HG03139 (cell line): ENCODE results near the gene PRR5L.

Source experiments
- ATAC-seq: cut with Tn5 transposase; IDR thresholded peaks from one replicate; pipeline ENCODE4 v1.9.1; 2021; ENCODE audit not compliant: unreplicated experiment

PRR5L gene

DNA sequence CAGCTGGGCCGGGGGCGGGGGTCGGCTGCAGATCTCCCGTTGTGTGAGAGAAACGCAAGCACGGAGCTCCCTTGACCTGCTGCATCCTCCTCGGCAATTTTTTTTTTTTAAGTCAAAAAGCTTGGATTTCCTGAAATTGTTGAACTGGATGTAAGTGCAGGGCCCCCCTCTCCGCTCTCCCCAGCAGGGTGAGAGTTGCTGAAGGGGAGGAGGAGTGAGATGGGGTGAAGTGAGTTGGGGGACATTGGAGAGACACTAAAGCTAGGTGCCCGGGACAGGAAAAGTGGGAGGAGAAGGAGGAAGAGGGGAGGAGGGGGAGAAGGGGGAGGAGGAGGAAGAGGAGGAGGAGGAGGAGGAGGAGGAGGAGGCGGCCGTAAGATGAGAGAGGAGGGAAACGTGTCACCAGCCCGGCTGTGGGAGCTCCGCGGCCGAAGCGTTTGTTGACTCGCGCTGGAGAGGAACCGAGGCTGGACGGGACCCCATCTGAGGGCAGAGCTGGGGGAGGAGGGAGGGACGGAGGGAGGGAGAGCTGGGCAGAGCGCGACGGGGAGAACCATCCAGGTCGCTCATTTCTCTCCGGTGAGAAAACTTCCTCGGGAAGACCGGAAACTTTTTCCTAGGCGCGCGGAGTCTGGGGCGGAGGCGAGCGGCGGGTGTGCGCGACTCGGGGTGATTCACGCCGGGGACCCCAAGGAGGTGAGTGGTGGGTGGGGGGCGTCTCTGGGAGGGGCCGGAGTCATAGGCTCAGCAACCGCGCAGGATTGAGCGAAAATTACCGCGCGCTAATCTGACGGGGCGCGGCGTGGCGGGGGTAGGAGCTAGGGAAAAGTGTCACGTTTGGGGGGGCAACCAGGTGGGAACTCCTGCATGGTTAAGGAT is 80.2 kb downstream of the PRR5L start:
- no peak for ATAC-seq

DNA sequence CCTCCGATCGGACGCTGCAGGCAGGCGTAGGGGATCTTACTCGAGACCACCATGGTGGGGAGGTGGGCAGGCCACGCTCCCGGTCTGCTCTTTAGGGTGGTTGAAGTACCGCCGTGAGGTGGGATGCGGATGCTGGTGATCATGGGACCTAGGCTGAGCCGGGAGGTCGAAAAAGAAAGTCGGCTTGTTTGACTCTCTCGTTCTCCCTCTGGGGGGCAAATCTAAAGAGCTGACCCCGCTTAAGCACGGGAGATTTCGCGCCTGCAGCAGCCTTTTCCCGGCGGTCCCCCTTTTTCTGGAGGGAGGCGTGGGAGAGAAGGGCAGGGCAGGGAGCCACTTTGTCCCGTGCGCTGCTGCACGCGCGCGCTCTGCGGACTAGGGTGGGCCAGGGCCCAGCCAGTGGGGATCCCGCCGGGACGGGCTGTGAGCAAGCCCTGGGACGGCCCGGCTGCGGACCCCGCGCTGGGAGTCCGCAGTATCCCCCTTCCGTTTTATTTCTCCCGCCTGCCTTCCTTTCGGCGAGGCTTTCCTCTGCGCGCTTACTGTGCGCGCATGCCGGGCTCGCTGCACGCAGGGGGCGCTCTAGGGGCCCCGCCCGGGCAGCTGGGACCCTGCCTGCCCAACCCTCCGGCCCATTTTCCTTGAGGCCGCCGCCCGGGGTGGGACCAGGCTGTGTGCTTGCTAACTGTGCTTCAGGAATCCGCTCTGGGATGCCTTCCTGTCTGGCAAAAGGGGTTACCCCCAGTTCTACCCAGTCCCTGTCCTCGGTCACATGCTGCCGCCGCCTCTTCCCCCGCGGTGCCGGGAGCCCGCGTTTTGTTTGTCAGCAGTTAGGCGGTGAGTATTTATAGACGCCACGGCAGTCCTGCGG is 81.0 kb downstream of the PRR5L start:
- ATAC-seq = no peak

DNA sequence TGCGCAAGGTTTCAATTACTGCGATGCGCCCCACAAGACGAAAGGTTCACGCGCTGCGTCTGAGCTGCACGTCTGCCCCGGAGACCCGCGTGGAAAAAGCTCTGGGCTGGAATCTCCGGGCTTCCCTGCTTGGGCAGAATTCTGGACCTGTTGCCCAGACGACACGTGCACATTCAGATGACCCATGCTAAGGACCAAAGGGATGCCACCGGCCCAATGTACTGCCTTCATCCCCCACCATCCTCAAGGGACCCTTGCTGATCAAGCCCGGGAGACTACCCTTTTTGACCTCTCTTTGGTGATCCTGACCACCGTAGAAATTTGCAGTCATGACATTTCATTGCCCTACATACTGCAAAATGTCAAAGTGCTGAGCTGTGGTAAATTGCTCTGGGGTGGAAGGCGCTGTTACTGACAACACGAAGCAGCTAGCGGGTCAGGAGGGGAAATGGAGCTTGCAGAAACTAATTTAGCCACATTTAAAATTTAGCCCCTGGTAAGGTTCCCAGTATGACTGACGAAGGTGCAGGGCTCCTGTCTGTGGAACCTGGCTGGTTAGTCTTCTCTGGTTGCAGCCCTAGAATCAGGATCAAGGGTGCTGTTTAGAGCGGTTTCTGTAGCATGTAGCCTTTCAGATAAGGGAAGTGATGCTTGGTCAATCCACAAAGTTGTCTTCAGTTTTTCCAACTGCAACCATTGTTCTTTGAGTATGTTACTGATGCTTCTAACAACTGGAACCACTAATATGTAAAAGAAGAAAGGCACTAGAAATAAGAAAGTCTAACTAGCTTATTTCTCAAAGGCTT is 81.9 kb downstream of the PRR5L start:
- ATAC-seq = no peak

DNA sequence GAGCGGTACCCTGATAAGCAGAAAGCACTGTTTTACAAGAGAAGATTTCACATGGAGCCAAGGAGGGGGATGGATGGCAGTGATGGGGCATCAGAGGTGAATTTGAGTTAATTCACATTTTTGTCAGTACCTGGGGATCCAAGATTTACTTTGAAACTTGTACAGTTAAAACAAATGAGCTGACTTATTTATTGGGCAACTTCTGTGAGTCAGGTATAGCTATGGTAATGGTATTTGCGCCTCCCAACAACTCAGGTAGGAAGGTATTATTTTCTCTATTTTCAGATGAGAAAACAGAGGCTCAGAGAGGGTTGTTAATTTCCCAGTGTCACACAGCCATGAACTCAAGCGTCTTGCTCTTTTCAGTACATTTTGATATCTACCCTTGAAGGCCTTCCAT is 83.6 kb downstream of the PRR5L start:
- ATAC-seq = no peak

GRCh38 chr11:36380296-36381014 is 84.4 kb downstream of the PRR5L start:
- no peak for ATAC-seq

- ATAC-seq = no peak
These were observed 84.9 kb downstream of the PRR5L start for GRCh38 chr11:36381015-36381360.

DNA sequence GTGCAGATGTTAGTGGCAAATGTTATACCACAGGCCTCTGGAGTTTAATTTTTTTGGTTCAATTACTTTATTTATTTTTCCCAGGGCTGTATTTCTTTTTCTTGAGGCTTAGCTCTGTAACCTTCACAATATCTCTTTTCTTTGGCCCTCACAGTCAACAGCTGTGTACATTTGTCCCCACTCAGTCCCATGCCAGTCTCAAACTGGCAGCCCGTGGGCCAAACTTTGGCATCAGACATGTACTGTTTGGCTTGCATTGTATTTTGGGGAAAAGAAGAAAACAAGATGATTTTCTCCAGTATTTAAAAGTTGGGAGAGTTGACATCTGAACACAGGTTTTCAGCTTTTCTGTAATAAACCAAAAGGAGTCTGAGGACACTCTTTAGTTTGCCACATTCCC is 87.1 kb downstream of the PRR5L start:
- no peak for ATAC-seq

DNA sequence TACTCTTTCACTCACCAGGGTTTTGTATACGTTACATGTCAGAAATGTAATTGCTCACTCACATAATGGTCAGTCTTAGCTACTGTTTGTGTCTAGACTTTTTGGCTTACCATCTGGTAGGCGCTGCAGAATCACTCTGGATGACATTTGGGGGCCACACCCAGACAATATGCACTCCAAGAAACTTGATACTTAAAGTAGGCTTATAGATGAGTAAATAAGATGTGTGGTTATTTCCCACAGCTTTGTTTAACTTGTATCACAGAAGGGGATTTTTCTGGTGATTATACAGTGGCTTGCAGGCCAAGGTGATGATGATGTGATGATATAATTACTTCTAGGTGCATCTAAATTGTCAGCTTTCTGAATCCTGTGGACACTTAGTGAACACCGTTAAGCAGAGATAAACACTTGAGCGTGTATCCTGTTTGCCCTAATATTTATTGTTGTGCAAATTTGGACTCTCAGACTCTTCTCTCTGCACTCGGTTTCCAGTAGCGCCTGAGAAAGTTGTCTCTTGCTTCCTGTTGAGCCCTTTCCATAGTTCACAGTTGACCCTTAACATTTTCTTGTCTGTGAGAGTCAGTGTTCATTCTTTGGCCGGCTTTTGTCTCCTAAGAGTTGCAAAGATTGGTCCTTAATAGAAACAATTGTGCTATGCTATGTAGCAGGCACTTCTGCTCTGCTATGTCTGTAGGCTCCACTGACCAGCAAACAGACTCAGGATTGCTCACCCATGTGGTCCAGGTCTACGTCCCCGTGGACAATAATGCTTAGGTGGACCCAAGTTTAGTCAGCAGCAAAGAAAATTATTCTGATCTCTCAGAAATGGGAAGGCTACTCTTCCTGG is 89.3 kb downstream of the PRR5L start:
- no peak for ATAC-seq

GRCh38 chr11:36386411-36386810 is 90.3 kb downstream of the PRR5L start:
- no peak for ATAC-seq

DNA sequence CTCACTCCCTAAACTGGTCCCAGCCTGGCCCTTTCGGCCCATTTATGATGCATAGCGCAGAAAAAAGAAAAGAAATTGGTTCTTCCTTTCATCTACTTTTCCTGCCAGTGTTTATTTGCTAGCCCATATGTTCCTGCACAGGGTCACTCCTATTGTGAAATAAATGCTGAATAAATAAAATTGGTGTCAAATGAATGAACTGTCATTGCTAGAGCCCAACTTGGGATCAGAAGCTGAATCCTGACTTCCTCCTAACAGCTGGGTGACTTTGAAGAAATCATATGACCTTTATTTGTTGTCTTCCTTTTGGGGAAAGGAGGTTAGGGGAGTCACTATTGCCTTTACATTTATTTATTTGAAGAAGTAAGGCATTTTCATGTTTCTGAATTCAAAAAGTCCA is 92.0 kb downstream of the PRR5L start:
- no peak for ATAC-seq

- ATAC-seq = no peak
These were observed 92.9 kb downstream of the PRR5L start for GRCh38 chr11:36388951-36389350.

GRCh38 chr11:36389811-36390210 is 93.7 kb downstream of the PRR5L start:
- ATAC-seq = no peak

DNA sequence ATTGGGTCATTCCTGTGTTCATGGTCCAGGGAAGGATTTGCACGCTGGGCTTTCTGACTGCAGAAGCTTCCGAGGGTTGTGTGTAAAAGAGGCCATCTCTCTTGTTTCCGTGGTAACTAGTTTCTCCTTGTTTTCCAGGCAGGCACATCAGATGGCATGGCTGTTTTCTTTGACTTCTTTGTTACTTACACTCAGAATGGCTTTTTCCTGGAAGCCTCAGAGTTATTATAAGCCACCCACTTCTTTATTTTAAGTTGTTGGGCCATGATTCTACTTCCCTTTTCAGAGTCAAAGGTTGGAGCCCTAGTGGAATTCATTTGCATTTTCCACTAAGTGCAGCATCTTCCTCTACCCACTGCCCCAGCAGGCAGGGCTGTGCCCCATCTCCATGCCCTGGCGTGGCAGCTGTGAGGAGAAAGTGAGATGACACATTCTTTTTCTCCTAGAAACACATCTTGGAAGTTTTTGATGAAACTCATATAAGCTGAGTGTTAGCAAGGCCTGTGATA is 94.9 kb downstream of the PRR5L start:
- ATAC-seq = no peak

GRCh38 chr11:36392196-36392595 is 96.1 kb downstream of the PRR5L start:
- no peak for ATAC-seq

- ATAC-seq = no peak
These were observed 98.0 kb downstream of the PRR5L start for GRCh38 chr11:36394056-36394455.

DNA sequence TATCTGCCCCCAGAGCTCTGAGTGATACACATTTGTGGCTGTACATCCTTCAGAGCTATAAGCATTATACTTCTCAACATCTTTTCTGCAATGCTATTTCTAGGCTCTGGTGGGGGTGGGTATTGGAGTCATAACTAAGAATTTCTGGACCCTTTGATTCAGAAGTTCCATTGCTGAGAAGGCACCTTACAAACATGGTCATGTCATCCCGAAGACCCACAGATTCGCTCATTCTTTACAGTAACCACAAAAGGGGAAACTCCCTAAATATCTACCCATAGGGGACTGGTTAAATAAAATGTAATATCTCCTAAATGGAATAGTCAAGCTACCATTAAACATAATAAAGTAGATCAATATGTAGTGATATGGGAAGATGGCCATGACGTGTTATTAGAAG is 98.8 kb downstream of the PRR5L start:
- no peak for ATAC-seq

GRCh38 chr11:36395978-36396736 is 100.1 kb downstream of the PRR5L start:
- no peak for ATAC-seq

GRCh38 chr11:36398231-36398953 is 102.3 kb downstream of the PRR5L start:
- ATAC-seq = no peak
